HK-2 (cell line): ENCODE data around the gene NUFIP1.
"Not testable (repeated sequence)": the region's sequence is repeated elsewhere in the genome, so short reads cannot be mapped to it uniquely, and the experiment has no call there.

Source experiments
- DNase-seq: peaks from one replicate; pipeline ENCODE4 v3.0.0-alpha.2; 2018; ENCODE audit not compliant: unreplicated experiment

Gene NUFIP1

DNA sequence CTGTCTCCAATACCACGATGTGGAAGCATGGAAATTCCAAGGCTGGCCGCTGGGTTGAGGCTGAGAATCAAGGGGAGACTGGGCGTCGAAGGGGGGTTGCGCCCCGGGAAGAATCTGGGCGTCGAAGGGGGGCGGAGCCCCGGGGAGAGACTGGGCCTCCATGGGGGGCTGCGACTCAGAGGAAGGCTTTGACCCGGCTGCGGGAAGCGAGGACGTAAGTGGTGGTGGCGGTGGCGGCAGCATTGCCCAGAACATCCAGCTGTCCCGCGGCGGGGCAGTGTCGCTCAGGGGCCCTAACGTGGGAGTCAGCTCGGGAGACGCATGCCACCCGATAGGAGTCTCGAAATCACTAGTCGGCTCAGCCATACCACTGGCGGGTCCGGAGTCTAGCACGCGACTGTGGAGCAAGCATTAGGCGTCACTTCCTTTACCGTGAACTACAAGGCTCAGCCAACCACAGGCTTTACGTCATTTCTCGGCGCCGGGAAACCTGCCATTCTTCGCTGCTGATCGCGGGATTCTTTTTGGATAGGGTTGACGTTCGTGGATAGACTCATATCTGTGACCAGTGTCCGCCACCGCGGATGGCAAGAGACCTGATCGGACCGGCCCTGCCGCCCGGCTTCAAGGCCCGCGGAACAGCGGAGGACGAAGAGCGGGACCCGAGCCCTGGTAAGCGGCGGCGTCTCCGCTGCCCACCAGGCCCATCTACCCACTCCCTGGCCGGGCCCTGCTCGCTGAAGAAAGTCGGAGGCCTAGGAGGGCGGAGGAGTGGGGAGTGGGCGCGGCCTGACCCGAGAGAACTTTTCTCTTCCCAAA lies at the start of gene NUFIP1, which contains the start of gene GPALPP1:
NUFIP1 (minus strand) TSS at position 401 of the 819 bp plus-strand sequence; CDS start at position 366, 35 bp downstream.
GPALPP1 (plus strand) TSS at position 468 of the 819 bp plus-strand sequence; CDS start at position 585, 117 bp downstream.
- DNase-seq = peak; percentile 82

DNA sequence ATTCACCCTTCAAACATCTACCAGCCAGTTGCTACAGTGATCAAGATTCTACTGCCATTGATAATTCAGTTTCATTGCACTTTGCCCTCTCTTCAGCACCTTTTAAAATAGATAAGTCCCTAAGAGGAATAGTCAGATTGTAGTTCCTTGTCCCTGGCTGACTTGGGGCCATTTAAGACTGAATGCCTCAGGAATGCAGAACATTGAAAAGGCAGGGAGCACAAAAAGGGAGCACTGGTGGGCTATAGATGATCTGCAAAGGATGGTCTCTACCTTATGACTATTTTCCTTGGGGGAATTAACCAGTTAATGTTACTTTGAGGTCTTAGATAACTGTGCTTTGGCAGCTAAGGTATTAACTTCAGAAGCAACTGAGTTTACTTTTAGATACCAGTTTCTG lies 46.9 kb upstream of the NUFIP1 start:
- DNase-seq = no peak

DNA sequence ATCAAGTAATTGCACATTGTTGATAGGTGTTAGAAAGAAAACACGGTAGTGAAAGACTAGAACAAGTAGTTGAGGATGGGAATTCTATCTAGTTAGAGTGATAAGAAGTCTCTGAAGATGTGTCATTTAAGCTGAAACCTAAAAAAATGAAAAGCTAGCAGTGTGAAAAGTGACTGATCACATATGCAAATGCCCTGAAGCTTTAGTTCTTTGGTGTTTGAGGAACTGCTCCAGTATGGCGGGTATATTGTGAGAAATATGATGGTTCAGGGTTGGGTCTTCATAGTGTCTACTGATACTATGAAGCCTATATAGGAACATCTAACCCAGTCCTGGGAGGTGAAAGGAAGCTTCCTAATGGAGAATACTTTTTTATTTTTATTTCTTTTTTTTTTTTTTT lies 45.1 kb upstream of the NUFIP1 start:
- DNase-seq = no peak

DNA sequence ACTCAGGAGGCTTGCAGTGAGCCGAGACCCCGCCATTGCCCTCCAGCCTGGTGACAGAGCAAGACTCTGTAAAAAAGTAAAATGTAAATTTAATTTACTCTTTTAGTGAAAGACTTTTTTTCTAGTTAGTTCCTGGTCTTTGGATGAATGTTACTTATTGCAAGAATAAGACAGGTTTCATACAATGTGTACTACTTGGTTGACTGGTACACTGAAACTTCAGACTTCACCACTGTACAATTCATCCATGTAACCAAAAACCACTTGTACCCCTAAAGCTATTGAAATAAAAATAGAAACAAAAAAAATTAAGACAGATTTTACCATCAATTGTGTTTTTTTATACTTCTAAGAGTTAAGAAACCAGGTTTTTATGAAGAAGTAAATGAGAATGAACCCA lies 35.6 kb upstream of the NUFIP1 start:
- no peak for DNase-seq

DNA sequence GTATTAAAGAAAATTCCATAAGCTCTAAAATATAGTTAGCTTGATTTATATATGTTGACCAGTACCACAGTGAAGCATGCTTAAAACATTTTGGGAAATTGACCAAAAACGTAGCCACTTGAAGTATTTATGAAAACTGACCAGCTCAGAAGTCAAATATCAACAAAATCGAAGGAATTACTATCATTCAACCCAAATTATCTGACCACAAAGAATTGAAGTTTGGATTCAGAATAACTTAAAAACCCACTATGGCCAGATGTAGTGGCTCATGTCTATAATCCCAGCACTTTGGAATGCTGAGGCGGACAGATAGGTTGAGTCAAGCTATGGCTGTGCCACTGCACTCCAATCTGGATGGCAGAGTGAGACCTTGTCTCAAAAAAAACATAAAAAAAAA lies 32.0 kb upstream of the NUFIP1 start:
- no peak for DNase-seq

DNA sequence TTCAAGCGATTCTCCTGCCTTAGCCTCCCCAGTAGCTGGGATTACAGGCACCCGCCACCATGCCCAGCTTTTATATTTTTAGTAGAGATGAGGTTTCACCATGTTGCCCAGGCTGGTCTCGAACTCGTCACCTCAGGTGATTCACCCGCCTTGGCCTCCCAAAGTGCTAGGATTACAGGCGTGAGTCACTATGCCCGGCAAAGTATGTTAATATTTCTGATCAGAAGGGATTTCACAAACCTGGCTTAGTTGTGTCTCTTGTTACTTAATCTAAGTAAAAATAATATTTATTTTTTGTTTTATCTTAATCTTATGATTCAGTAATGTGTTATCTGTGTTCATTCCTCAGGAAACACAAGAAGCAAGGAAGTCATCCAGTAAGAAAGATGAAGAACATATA lies 30.7 kb upstream of the NUFIP1 start:
- DNase-seq = not testable (repeated sequence)

DNA sequence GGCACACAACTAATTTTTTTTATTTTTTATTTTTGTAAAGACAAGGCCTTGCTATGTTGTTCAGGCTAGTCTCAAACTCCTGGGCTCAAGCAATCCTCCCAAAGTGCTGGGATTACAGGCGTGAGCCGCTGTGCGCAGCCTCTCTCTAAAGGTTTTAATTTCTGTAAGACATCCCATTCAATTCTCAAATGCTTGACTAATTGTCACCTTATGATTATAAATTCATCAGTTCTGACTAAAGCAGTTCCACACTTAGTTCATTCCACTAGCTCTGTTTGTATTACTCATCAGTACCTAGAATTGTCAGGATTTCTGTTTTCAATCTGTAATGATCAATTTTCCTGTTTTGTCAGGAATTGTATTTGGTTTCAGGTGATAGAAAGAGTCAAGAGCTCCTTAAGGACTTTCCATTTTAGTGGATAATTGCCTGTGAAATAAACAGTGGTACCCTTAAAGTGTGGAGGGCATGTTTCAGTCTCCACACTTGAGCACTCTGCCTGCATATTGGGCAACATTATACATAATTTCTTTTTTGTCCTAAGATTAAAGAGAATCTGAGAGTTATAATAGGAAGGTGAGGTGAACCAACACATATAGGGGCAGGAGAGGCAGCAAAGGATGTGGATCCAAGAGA lies 27.6 kb upstream of the NUFIP1 start:
- no peak for DNase-seq

DNA sequence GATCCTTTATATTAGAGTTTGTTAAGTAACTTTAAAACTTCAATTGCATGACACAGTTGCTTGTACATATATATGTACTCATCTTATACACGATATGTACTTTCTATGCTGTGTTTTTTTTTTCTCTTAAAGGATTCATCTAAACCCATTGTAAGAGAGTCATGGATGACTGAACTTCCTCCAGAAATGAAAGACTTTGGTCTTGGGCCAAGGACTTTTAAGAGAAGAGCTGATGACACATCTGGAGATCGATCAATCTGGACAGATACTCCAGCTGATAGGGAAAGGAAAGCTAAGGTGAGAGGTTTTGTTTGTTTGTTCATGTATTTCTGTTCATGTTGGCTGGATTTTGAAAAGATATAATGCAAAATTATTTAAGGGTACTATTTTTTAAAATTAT lies 26.0 kb upstream of the NUFIP1 start:
- DNase-seq = no peak

DNA sequence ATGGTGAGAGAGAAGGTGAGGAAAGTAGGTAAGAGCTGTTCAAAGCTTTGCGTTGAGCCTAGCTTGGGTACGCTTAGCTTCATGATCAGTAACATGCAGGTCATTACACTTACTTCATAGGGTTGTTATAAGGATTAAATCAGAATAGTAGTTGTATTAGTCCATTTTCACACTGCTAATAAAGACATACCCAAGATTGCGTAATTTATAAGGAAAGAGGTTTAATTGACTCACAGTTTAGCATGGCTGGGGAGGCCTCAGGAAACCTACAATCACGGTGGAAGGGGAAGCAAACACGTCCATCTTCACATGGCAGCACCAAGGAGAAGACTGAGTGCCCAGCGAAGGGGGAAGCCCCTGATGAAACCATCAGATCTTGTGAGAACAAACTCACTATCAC lies 21.9 kb upstream of the NUFIP1 start:
- DNase-seq = no peak

DNA sequence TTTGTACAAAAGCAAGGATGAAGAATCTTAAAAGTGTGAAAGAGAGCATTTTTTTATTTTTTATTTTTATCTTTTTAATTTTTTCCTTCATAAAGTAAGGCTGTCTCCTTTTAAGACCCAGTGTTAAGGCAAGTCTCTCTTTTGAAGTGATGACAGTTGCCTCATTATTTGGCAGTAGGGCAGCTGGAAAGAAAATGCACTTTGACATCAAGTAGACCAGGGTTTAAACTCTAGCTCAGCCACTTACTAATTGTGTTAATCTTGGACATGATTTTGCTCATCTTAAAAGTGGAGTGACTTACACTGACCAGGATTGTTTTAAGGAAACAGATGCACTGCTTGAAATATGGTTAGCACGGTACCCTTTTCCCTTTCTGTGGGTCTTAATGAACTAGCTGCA lies 18.6 kb upstream of the NUFIP1 start:
- DNase-seq = no peak

DNA sequence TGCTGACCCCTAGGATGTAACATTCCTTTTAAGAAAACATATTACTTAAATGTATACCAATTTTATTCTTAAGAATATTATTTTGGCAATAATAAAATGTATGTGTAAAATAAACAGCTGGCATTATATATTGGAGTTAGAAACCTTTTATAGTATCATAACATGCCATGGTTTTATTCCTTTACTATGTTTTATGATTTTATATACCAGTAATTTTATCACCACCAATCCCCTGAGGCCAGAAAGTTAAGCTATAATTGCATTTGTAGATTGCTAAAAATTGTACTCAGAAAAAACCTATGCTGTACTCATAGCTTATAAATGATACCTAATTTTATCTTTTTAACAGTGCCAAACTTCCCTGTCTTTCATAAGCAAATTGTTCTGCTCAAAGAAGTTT lies 18.0 kb upstream of the NUFIP1 start:
- DNase-seq = no peak

DNA sequence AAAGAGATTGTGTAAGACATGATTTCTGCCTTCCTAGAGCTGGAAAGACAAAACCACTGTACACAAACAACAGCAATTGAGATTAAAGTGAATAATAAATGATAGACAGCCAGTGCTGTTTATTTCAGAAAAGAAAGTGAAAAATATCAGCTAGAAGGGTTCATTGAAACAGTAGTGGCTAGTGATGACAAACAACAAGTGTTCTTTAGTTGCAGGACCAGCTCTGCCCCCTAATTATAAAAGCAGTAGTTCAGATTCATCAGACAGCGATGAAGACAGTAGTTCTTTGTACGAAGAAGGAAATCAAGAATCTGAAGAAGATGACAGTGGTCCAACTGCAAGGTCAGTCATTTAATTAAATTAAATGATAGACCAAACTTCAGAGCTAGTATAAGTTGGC lies 14.8 kb upstream of the NUFIP1 start:
- DNase-seq = no peak

DNA sequence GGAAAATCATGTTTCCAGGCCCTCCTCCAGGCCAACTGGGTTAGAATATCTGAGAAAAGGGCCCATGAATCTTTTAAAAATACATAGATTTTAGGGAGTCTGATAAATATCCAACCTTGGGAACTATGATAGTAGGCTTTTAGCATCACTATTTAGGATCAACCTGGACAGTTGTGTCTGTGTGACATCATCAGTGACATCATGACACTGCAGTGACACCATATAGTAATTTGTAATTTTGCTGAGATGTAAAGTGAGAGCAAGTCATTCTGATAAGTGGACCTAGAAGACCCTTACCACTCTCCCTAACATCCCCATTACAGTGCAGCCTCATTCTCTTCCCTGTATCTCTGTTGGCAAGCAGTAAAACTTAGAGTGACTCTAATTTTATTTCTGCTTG lies 14.1 kb upstream of the NUFIP1 start:
- DNase-seq = no peak

DNA sequence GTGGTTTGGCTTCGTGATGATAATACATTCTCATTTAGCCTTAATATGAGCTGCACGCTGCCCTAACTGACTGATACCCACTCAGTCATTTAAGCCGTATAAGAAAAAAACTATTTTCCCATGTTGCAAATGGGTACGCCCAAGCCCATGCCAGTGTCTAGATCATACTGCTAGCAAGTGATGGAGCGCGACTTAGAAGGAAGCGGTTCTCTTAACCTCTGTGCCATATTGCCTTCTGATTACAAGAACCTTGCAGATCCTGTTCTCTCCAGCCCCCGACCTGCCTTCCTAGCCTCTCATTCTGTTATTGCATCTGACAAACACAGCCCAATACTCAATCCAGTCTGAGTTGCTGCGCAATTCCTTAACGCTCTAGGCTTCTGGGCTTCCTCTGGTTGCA lies 670 bp upstream of the NUFIP1 start:
- DNase-seq = no peak

DNA sequence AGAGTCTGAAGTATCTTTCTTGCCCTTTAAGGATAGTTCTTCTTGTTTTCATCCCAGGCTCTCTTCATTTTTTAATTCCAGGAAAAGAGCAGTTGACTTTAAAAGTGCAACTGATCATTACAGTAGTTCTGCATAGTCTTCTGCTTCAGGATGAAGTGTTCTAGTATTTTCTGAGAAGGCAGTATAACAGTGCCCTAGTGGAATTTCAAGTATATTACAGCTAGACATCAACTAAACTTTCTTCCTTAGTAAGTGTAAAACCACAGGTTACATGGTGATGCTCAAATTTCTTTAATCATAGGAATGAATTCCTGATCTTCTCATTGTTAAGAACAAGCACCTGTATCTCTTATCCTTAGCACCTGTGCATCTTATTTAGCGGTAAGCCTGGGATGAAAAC lies 10.9 kb downstream of the NUFIP1 start:
- DNase-seq = no peak

DNA sequence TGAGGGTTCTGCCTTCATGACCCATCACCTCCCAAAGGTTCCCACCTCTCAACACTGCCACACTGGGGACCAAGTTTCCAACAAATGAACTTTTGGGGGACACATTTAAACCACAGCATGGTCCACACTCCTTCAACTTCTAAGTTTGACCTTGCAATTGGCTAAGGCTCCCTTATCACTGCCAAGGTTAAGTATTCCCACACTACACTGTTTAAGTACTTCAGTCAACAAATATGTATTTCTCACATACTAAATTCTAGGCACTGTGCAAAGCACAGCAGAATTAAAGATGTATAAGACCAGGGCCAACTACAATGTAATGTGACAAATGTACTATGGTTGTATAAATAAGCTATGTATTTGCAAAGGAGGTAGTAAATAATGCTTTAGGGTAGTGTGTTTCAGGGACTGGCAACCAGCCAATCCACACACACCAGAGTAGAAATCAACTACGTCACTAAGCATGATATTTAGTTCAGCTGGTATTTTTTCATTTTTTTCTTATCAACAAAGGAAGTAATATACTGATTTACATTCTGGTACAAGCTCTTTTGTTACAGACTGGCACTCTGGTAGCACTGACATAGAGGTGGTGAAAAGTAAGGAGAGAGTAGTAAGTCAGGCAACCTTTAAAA lies 12.2 kb downstream of the NUFIP1 start:
- no peak for DNase-seq

DNA sequence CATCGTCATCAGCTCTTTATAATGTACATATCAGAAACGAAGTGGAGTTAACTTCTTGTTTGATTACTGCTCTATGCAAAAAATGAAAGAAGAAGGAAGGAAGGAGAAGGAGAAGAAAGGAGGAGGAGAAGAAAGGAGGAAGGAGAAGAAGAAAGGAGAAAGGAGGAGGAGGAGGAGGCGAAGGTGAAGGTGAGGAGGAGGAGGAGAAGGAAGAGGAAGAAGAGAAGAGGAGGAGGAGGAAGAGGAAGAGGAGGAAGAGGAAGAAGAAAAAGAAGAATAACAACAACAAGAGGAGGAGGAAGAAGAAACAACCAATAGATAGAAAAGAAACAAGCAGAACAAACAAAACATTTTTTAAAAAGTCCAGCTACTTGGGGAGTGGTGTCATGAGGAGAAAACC lies 13.1 kb downstream of the NUFIP1 start:
- no peak for DNase-seq

DNA sequence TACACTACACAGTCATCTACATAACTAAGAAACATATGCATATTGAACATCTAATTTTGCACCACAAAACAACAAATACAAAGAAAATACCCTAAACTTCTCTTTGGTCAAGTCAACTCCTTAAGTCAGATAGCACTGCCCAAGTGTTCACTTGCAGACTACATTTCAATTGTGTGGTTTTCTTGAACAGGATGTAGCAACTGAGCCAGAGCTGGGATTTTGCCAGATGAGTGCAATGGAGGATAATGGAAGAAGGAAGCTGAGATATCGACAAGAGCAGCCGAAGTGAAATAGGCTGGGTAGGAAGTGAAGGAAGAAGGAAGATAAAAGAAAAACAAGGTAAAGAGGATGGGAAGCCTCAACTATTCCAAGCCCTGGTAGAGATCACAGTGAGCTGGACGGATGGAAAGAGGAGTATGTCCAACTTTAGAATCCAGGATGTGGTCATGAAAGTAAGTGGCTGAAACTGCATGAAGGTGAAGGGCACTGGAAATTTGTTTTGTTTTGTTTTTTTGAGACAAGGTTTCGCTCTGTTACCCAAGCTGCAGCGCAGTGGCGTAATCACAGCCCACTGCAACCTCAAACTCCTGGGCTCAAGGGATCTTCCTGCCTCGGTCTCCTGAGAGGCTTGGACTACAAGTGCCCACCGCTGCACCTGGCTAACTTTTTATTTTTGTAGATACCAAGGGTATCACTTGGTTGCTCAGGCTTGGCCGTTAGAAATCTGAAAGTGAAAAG lies 15.0 kb downstream of the NUFIP1 start:
- DNase-seq = no peak

DNA sequence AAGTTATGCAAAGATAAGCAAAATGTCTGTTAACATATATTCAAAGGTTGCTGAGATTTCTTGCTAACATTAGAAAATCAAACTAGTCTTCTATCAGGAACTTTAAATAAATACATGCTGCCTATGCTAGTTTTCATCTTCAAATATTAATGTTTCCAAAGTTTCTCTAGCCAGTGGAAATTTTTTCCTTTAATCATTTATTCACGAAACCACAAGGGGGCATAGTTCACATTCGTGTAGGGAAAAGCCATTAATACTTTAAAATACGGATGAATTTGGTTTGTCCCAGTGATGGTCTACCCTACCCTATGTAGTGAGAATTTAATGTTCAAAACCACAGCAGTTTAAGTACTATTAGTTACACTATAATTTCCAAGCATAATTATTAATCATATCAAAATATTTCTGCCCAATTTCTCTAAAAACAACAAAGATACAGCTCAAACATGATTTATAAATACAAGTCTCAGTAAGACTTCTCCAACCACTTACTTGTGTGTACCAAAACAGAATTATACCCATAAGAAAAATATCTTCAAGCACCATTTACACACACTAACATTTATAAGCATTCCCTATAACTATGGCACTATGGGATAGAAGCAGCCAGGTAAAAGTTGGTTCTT lies 16.2 kb downstream of the NUFIP1 start:
- DNase-seq = no peak

DNA sequence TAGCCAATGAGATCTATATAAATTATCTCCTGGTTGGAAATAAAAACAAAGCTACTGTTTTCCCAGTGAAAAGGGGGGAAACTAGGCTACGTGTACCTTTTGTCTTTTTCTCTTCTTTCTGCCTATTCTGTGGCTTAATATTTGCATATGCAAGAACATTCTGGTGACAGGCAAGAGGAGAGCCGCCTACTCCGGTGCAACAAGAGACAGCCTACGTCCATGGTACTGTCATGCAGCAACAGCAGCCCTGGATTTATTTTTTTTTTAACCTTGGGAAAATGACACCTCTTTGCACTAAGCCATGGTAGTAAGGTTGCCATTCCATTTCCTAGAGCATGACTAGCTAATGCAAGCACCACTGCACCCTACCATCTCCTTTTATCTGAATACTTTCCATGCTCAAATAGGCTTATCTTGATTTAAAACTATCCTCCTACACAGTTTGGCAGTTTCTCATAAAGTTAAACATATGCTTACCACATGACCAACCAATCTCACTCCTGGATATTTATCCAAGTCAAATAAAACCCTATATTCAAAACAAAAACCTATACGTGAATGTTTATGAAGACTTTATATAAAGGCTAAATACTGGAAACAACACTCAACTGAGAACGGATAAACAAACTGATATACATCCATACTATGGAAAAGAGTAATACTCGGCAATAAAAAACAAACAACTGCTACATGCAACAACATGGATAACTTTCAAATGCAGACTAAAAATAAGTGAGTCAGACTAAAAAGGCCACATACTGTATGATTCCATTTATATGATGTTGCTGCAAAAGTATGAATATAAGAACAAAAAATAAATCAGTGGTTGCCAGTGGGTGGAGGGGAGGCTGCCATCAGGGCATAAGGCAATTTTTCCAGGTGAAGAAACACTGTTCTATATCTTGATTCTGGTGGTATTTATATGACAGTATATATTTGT lies 17.3 kb downstream of the NUFIP1 start:
- no peak for DNase-seq
